HCT116 (cell line): Measurements from ENCODE around the gene B3GALT5. TPM values are rescaled to one million over a fixed set of nuclear protein-coding genes. Genes with fewer than 3 reads are reported as not detected.

Experiments
- ATAC-seq: fragments of 200-7000 bp; cut with Tn5 transposase; 2 replicates; pipeline ENCODE4 v1.9.1; 2020; ENCODE audit warnings: mild to moderate bottlenecking, moderate library complexity
- BruUV-seq: library from RNA; stranded (reverse); fragments of 400-500 nt; replicated peaks from 2 replicates; lab custom pipeline; 2021; lab: Mats Ljungman, UMichigan
- CTCF ChIA-PET: fragments of 300-600 bp; sonication (Branson Sonifier 250); formaldehyde crosslinking; loops from one replicate; lab custom pipeline; 2021; ENCODE audit warnings: antibody characterized with exemption; lab: Charles Lee
- POLR2A ChIA-PET: fragments of 300-600, 350-600 bp; sonication (Branson Sonifier 250); formaldehyde crosslinking; loops from one replicate; lab custom pipeline; 2021; ENCODE audit warnings: antibody characterized with exemption; lab: Charles Lee
- RAD21 ChIA-PET, 2 experiments: fragments of 300-600 bp; sonication (Branson Sonifier 250); formaldehyde crosslinking; loops; one replicate each; lab custom pipeline; 2023; ENCODE audit warnings: low total read pairs in 2 of 2; ENCODE audit not compliant: uncharacterized antibody in 2 of 2, unreplicated experiment in 2 of 2, low non-redundant PET in 1 of 2; lab: Charles Lee
- DNase-seq: peaks from one replicate; pipeline ENCODE4 v3.0.0-alpha.2; 2010; ENCODE audit warnings: low read depth, low spot score
- H2AFZ ChIP-seq: fragments of 200-600 bp; shearing (Covaris generic), sonication (generic); 2 replicates; pipeline ENCODE4 v1.6.1; 2017; ENCODE audit warnings: low read depth, mixed run types, mixed read lengths, antibody characterized with exemption, low read length; ENCODE audit not compliant: poor library complexity, severe bottlenecking
- H3K27ac ChIP-seq: 2 replicates; pipeline ENCODE4 v1.5.1; 2012; ENCODE audit warnings: low read depth, low read length
- H3K27me3 ChIP-seq: fragments of 200-600 bp; sonication (generic); 2 replicates; pipeline ENCODE4 v1.6.1; 2016; ENCODE audit warnings: mixed run types, low read length, mixed read lengths; ENCODE audit not compliant: insufficient read depth
- H3K36me3 ChIP-seq, 2 experiments: fragments of 200-500 bp in 1 of 2; fragments of 200-600 bp in 1 of 2; sonication (Bioruptor generic) in 1 of 2; sonication (generic) in 1 of 2; 2 replicates each; pipeline versions ENCODE4 v1.5.1 to v1.6.1; 2014 to 2016; ENCODE audit warnings: low read length in 2 of 2, inconsistent platforms in 1 of 2, mixed read lengths in 1 of 2, mixed run types in 1 of 2; ENCODE audit not compliant: insufficient read depth in 2 of 2, control insufficient read depth in 1 of 2
- H3K4me1 ChIP-seq, 2 experiments: fragments of 200-600 bp in 1 of 2; sonication (generic) in 1 of 2; 2 replicates each; pipeline versions ENCODE4 v1.5.1 to v1.6.1; 2012 to 2017; ENCODE audit warnings: low read length in 2 of 2, inconsistent platforms in 1 of 2, mild to moderate bottlenecking in 1 of 2, mixed read lengths in 1 of 2, mixed run types in 1 of 2, moderate library complexity in 1 of 2; ENCODE audit not compliant: insufficient read depth in 2 of 2, control insufficient read depth in 1 of 2
- H3K4me2 ChIP-seq: fragments of 200-600 bp; sonication (generic); 2 replicates; pipeline ENCODE4 v1.6.1; 2017; ENCODE audit warnings: mixed run types, low read length, mixed read lengths
- H3K4me3 ChIP-seq, 2 experiments: fragments of 200-600 bp in 1 of 2; sonication (generic) in 1 of 2; replicated peaks in 1 of 2; 2 replicates each; pipeline ENCODE4 v1.5.1; 2011 to 2016; ENCODE audit warnings: low read length in 2 of 2, control low read depth in 1 of 2, low read depth in 1 of 2, mild to moderate bottlenecking in 1 of 2, mixed read lengths in 1 of 2, mixed run types in 1 of 2
- H3K79me2 ChIP-seq: fragments of 200-600 bp; sonication (generic); 2 replicates; pipeline ENCODE4 v1.6.1; 2017; ENCODE audit warnings: mild to moderate bottlenecking, mixed run types, low read length, moderate library complexity, mixed read lengths; ENCODE audit not compliant: insufficient read depth
- H3K9ac ChIP-seq: fragments of 200-600 bp; sonication (generic); 2 replicates; pipeline ENCODE4 v1.6.1; 2016; ENCODE audit warnings: low read length, mixed read lengths
- H3K9me2 ChIP-seq: fragments of 200-600 bp; sonication (generic), shearing (Covaris generic); 2 replicates; pipeline ENCODE4 v1.6.1; 2017; ENCODE audit warnings: mixed run types, mild to moderate bottlenecking, moderate library complexity; ENCODE audit not compliant: insufficient read depth
- H3K9me3 ChIP-seq, 2 experiments: fragments of 200-500 bp in 1 of 2; fragments of 200-600 bp in 1 of 2; sonication (Bioruptor generic) in 1 of 2; sonication (generic) in 1 of 2; 2 replicates each; pipeline ENCODE4 v1.6.1; 2014 to 2017; ENCODE audit warnings: low read length in 2 of 2, mixed read lengths in 2 of 2, inconsistent platforms in 1 of 2, low read depth in 1 of 2, mild to moderate bottlenecking in 1 of 2, mixed run types in 1 of 2, moderate library complexity in 1 of 2; ENCODE audit not compliant: control insufficient read depth in 1 of 2, insufficient read depth in 1 of 2
- H4K20me1 ChIP-seq: fragments of 200-600 bp; sonication (generic), shearing (Covaris generic); 2 replicates; pipeline ENCODE4 v1.6.1; 2017; ENCODE audit warnings: mixed run types, mild to moderate bottlenecking, moderate library complexity; ENCODE audit not compliant: insufficient read depth
- EGR1 ChIP-seq: IDR thresholded peaks from 2 replicates; pipeline ENCODE4 v1.6.1; 2012; ENCODE audit warnings: low read depth
- ELF1 ChIP-seq: IDR thresholded peaks from 2 replicates; pipeline ENCODE4 v1.6.1; 2012; ENCODE audit warnings: low read depth, borderline replicate concordance
- RAD21 ChIP-seq: IDR thresholded peaks from 2 replicates; pipeline ENCODE4 v1.6.1; 2012; ENCODE audit warnings: low read depth, mild to moderate bottlenecking
- SIN3A ChIP-seq: IDR thresholded peaks from 2 replicates; pipeline ENCODE4 v1.6.1; 2012; ENCODE audit warnings: low read depth
- SP1 ChIP-seq: IDR thresholded peaks from 2 replicates; pipeline ENCODE4 v1.6.1; 2012; ENCODE audit warnings: low read depth
- SRF ChIP-seq: IDR thresholded peaks from 2 replicates; pipeline ENCODE4 v1.6.1; 2012; ENCODE audit warnings: low read depth
- YY1 ChIP-seq: IDR thresholded peaks from 2 replicates; pipeline ENCODE4 v1.6.1; 2011; ENCODE audit warnings: low read length, low read depth, moderate library complexity, mild to moderate bottlenecking; ENCODE audit not compliant: insufficient replicate concordance; ENCODE audit errors: extremely low read depth
- intact Hi-C: fragments of 100-400 bp; cut with micrococcal nuclease; formaldehyde crosslinking; loops from 2 replicates; pipeline ENCODE4 v1.10.0; 2022
- total RNA-seq: library from RNA; stranded (reverse); gene quantifications from one replicate; pipeline ENCODE4 v1.2.1, GENCODE V29; 2021; ENCODE audit not compliant: unreplicated experiment
- TF ChIP-seq, protein P1 (sequence below), 3 experiments: fragments of 200-600 bp in 1 of 3; sonication (generic) in 1 of 3; IDR thresholded peaks in 2 of 3; conservative IDR thresholded peaks in 1 of 3; 2 replicates each; pipeline ENCODE4 v1.5.1; 2012 to 2017; ENCODE audit warnings: low read depth in 2 of 3, low read length in 2 of 3, antibody characterized with exemption in 1 of 3, borderline replicate concordance in 1 of 3, control low read depth in 1 of 3, mild to moderate bottlenecking in 1 of 3, mixed read lengths in 1 of 3, mixed run types in 1 of 3, moderate library complexity in 1 of 3; ENCODE audit not compliant: insufficient read depth in 1 of 3
- TF ChIP-seq, protein P2 (sequence below): IDR thresholded peaks from 2 replicates; pipeline ENCODE4 v1.6.1; 2012
- TF ChIP-seq, protein P3 (sequence below): IDR thresholded peaks from 2 replicates; pipeline ENCODE4 v1.6.1; 2011; ENCODE audit warnings: mild to moderate bottlenecking, low read length, moderate library complexity; ENCODE audit not compliant: insufficient replicate concordance; ENCODE audit errors: extremely low read depth

Gene B3GALT5
- total RNA-seq, 1 experiment from 2014 or later, result 1.2 TPM

DNA sequence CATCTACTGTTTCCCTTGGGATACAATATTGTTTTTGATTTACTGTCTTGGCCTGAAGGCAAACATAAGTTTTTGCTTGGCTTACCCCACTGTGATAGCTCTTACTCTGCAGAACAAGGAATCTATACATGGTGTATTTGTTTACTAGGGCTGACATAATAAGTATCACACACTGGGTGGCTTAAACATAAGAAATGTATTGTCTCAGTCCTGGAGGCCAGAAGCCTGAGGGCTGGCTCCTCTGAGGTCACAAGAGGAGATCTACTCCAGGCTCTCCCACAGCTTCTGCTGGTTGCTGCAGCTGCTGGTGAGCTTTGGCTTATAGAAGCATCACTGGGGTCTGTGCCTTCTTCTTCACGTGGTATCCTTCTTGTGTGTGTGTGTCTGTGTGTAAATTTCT is 101.6 kb downstream of the B3GALT5 start (continued):
- TF ChIP-seq, protein P1, sequence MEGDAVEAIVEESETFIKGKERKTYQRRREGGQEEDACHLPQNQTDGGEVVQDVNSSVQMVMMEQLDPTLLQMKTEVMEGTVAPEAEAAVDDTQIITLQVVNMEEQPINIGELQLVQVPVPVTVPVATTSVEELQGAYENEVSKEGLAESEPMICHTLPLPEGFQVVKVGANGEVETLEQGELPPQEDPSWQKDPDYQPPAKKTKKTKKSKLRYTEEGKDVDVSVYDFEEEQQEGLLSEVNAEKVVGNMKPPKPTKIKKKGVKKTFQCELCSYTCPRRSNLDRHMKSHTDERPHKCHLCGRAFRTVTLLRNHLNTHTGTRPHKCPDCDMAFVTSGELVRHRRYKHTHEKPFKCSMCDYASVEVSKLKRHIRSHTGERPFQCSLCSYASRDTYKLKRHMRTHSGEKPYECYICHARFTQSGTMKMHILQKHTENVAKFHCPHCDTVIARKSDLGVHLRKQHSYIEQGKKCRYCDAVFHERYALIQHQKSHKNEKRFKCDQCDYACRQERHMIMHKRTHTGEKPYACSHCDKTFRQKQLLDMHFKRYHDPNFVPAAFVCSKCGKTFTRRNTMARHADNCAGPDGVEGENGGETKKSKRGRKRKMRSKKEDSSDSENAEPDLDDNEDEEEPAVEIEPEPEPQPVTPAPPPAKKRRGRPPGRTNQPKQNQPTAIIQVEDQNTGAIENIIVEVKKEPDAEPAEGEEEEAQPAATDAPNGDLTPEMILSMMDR (IDR thresholded peaks at IDR 0.05 in 2 of 3, conservative IDR thresholded peaks at IDR 0.05 in 1 of 3; ENCODE audit: borderline replicate concordance in 1 of 3, insufficient read depth in 1 of 3, low read depth in 2 of 3, low read length in 2 of 3), result no peak
- TF ChIP-seq YY1, result no peak
- TF ChIP-seq SRF, result no peak
- TF ChIP-seq EGR1, result no peak
- no peak for TF ChIP-seq ELF1
- TF ChIP-seq, protein P2, sequence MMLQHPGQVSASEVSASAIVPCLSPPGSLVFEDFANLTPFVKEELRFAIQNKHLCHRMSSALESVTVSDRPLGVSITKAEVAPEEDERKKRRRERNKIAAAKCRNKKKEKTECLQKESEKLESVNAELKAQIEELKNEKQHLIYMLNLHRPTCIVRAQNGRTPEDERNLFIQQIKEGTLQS, result no peak
- no peak for TF ChIP-seq RAD21

DNA sequence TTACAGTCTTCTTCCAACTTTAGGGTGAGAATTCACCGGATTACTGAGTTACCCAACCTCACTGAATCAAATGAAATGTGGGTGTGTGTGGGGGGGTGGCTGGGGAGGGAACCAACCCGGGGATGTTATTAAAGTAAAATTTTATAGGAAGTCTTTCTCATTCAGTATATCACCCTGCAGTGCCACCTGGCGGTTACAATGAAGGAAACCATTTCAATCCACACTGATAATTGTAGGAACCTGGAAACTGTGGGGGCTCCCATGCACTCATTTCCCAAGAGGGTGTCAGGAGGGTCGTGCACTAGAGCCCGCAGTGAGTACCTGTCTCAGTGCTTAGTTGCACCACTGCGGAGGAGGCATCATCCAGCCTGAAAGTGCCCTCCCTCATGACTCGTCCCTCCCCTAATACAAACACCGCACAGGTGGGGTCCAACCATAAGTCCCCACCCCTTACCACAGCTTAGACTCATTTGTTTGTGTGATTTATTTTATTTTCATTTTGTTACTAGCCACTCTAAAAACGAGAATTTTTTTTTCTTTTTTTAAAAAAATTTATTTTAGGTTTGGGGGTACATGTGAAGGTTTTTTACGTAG is 103.2 kb downstream of the B3GALT5 start:
- Histone ChIP-seq H3K27me3 (no peaks in the 10 kb centered on the region; the same call in 1 of the 2 replicates), H3K4me2 (no peak overlapping the region), H3K36me3 (no peaks in the 10 kb centered on the region), H3K9me2 (no peaks in the 10 kb centered on the region), H3K4me3 (no peak overlapping the region), H3K27ac (no peak overlapping the region), H4K20me1 (no peaks in the 10 kb centered on the region), H3K9me3 (no peaks in the 10 kb centered on the region), H3K9ac (no peak overlapping the region), H2AFZ (no peak overlapping the region), H3K4me1 (no peaks in the 10 kb centered on the region), H3K79me2 (no peaks in the 10 kb centered on the region)
- POLR2A ChIA-PET, result no interaction called here
- peak; percentile 28 for DNase-seq
- no TSS peak for BruUV-seq
- RAD21 ChIA-PET, result interaction anchor here (0.6 to 0.9 kb wide), 3 partner anchors 9 to 197 kb away, joined by 4 to 9 read pairs (median 6); no protein-coding TSS in a partner anchor
- peak; percentile 79 for ATAC-seq
- intact Hi-C loops, result loop anchor here (1.0 kb wide), 1 partner anchor 198 kb away; no protein-coding TSS in a partner anchor
- CTCF ChIA-PET, result interaction anchor here (0.8 to 2.9 kb wide), 4 partner anchors 10 to 198 kb away, joined by 4 to 20 read pairs (median 8); no protein-coding TSS in a partner anchor
- TF ChIP-seq SP1, result no peak
- TF ChIP-seq, protein P1 (IDR thresholded peaks at IDR 0.05 in 2 of 3, conservative IDR thresholded peaks at IDR 0.05 in 1 of 3; ENCODE audit: borderline replicate concordance in 1 of 3, insufficient read depth in 1 of 3, low read depth in 2 of 3, low read length in 2 of 3), result peak; percentile 48 to 67 (median 52); a peak in 5 of 6 replicates
- no peak for TF ChIP-seq YY1
- TF ChIP-seq SIN3A, result no peak
- TF ChIP-seq, protein P3, sequence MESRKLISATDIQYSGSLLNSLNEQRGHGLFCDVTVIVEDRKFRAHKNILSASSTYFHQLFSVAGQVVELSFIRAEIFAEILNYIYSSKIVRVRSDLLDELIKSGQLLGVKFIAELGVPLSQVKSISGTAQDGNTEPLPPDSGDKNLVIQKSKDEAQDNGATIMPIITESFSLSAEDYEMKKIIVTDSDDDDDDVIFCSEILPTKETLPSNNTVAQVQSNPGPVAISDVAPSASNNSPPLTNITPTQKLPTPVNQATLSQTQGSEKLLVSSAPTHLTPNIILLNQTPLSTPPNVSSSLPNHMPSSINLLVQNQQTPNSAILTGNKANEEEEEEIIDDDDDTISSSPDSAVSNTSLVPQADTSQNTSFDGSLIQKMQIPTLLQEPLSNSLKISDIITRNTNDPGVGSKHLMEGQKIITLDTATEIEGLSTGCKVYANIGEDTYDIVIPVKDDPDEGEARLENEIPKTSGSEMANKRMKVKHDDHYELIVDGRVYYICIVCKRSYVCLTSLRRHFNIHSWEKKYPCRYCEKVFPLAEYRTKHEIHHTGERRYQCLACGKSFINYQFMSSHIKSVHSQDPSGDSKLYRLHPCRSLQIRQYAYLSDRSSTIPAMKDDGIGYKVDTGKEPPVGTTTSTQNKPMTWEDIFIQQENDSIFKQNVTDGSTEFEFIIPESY, result no peak
- peak; percentile 63 for TF ChIP-seq RAD21
